OCI-LY1 (cell line): Measurements from ENCODE around the gene NOSTRIN.

Source experiments
- EZH2 ChIP-seq: fragments of 200-600 bp; sonication (generic), shearing (Covaris generic); IDR thresholded peaks from 2 replicates; pipeline ENCODE4 v1.8.0; 2017; ENCODE audit warnings: borderline replicate concordance, mixed run types, mild to moderate bottlenecking, antibody characterized with exemption, low read length, moderate library complexity, mixed read lengths
- TF ChIP-seq, protein P1 (sequence below): fragments of 200-600 bp; sonication (generic), shearing (Covaris generic); IDR thresholded peaks from 2 replicates; pipeline ENCODE4 v1.5.1; 2017; ENCODE audit warnings: mild to moderate bottlenecking, antibody characterized with exemption, low read length, moderate library complexity, mixed read lengths

DNA sequence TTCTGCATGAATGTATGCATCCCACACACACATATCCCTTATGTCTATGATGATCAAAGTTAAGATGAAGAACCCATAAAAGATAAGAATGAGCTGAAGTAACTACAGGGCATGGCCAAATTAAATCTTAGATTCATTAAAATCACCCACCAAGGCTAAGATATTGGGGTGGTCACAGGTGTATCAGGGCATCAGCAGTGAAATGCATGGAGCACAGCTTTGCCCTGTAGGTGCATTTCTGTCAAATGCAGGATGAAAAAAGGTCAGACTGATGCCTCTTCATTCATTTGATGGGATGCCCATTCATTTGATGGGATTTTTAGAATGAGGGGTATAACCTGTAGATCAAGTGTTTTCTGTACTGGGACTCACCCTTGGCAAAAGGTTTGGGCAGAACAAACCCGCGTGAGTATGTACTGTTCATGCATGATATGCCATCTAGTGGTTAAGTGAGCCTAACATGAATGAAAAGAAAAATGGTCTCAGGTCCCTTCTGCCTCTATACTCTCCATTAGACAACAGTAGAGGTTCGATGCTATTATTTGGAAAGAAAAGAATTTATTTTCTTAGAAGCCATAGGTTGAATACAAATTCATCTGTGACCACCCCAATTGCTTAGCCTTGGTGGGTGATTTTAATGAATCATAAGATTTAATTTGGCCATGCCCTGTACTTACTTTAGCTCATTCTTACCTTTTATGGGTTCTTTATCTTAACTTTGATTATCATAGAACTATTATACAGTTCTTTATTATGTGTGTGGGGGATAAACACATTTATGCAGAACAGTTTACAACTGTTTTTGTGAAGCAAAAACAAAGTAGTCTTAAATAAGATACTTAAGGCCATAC, 43.2 kb upstream of the NOSTRIN start:
- TF ChIP-seq, protein P1, sequence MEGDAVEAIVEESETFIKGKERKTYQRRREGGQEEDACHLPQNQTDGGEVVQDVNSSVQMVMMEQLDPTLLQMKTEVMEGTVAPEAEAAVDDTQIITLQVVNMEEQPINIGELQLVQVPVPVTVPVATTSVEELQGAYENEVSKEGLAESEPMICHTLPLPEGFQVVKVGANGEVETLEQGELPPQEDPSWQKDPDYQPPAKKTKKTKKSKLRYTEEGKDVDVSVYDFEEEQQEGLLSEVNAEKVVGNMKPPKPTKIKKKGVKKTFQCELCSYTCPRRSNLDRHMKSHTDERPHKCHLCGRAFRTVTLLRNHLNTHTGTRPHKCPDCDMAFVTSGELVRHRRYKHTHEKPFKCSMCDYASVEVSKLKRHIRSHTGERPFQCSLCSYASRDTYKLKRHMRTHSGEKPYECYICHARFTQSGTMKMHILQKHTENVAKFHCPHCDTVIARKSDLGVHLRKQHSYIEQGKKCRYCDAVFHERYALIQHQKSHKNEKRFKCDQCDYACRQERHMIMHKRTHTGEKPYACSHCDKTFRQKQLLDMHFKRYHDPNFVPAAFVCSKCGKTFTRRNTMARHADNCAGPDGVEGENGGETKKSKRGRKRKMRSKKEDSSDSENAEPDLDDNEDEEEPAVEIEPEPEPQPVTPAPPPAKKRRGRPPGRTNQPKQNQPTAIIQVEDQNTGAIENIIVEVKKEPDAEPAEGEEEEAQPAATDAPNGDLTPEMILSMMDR: peak; percentile 69
- no peak for TF ChIP-seq EZH2
